HepG2 (cell line): ENCODE results near the gene PDE5A. TPM values are rescaled to one million over a fixed set of nuclear protein-coding genes. Genes with fewer than 3 reads are reported as not detected.
A peak's percentile ranks its signal among the peaks of the same experiment; 100 is the strongest.

Source experiments
- ARID4A ChIP-seq: sonication (generic); formaldehyde crosslinking; IDR thresholded peaks from 2 replicates; pipeline ENCODE4 v1.5.0; 2020; ENCODE audit warnings: mild to moderate bottlenecking, missing genetic modification reagents, borderline replicate concordance
- ARNT2 ChIP-seq: sonication (generic); formaldehyde crosslinking; IDR thresholded peaks from 2 replicates; pipeline ENCODE4 v1.8.0; 2022; ENCODE audit warnings: mild to moderate bottlenecking, low read depth, missing genetic modification reagents, moderate library complexity
- DNMT1 ChIP-seq: sonication (generic); formaldehyde crosslinking; IDR thresholded peaks from 2 replicates; pipeline ENCODE4 v1.5.1; 2020; ENCODE audit warnings: mild to moderate bottlenecking, missing genetic modification reagents
- EEA1 ChIP-seq: sonication (generic); formaldehyde crosslinking; IDR thresholded peaks from 2 replicates; pipeline ENCODE4 v1.5.1; 2020; ENCODE audit warnings: mild to moderate bottlenecking, missing genetic modification reagents, borderline replicate concordance
- KLF12 ChIP-seq: sonication (generic); formaldehyde crosslinking; IDR thresholded peaks from 2 replicates; pipeline ENCODE4 v1.4.0; 2020; ENCODE audit warnings: missing genetic modification reagents, borderline replicate concordance
- NFKB2 ChIP-seq: sonication (generic); formaldehyde crosslinking; IDR thresholded peaks from 2 replicates; pipeline ENCODE4 v1.4.0; 2020; ENCODE audit warnings: missing genetic modification reagents, borderline replicate concordance
- PCBP2 ChIP-seq: fragments of 200-400 bp; formaldehyde crosslinking; optimal IDR thresholded peaks from 2 replicates; pipeline ENCODE3; 2018; ENCODE audit warnings: low read length, low read depth; ENCODE audit not compliant: poor library complexity, severe bottlenecking
- RXRB ChIP-seq: IDR thresholded peaks from 2 replicates; pipeline ENCODE4 v1.6.1; 2016; ENCODE audit warnings: borderline replicate concordance, missing genetic modification reagents, missing compliant biosample characterization
- SALL1 ChIP-seq: sonication (generic); formaldehyde crosslinking; IDR thresholded peaks from 2 replicates; pipeline ENCODE4 v1.8.0; 2022; ENCODE audit warnings: mild to moderate bottlenecking, missing genetic modification reagents
- SALL2 ChIP-seq: sonication (generic); formaldehyde crosslinking; IDR thresholded peaks from 2 replicates; pipeline ENCODE4 v1.8.1; 2023; ENCODE audit warnings: mild to moderate bottlenecking, missing genetic modification reagents, inconsistent platforms
- SMC3 ChIP-seq: IDR thresholded peaks from 2 replicates; pipeline ENCODE4 v1.6.1; 2011; ENCODE audit warnings: low read length, improper control_type of control experiment
- STAG1 ChIP-seq: sonication (generic); formaldehyde crosslinking; IDR thresholded peaks from 2 replicates; pipeline ENCODE4 v1.4.0; 2020; ENCODE audit warnings: missing genetic modification reagents
- TSC22D2 ChIP-seq: sonication (generic); formaldehyde crosslinking; IDR thresholded peaks from 2 replicates; pipeline ENCODE4 v1.5.1; 2020; ENCODE audit warnings: missing genetic modification reagents, mild to moderate bottlenecking, borderline replicate concordance
- ZNF556 ChIP-seq: sonication (generic); formaldehyde crosslinking; IDR thresholded peaks from 2 replicates; pipeline ENCODE4 v1.4.0; 2020; ENCODE audit warnings: mild to moderate bottlenecking, missing genetic modification reagents, borderline replicate concordance
- ZNF713 ChIP-seq: sonication (generic); formaldehyde crosslinking; IDR thresholded peaks from 2 replicates; pipeline ENCODE4 v1.4.0; 2020; ENCODE audit warnings: mild to moderate bottlenecking, missing genetic modification reagents
- ZNF768 ChIP-seq: sonication (generic); formaldehyde crosslinking; IDR thresholded peaks from 2 replicates; pipeline ENCODE4 v1.4.0; 2020; ENCODE audit warnings: missing genetic modification reagents
- polyA plus RNA-seq, 8 experiments: library from polyadenylated mRNA; depleted of rRNA in 3 of 8; stranded (reverse) in 7 of 8; unstranded in 1 of 8; fragments of >200 nt; fragmentation: Illumina TruSeq in 4 of 8; extraction: Trizol in 4 of 8; gene quantifications; 2 replicates each; pipeline versions ENCODE4 v1.2.1 to v1.2.3, GENCODE V29; 2011 to 2016; ENCODE audit warnings: low read depth in 4 of 8, missing spikeins in 1 of 8, mixed read lengths in 1 of 8; ENCODE audit not compliant: insufficient read depth in 1 of 8
- total RNA-seq, 5 experiments: library from RNA; depleted of rRNA; stranded (reverse); fragments of >200 nt; fragmentation: Illumina TruSeq; extraction: Trizol; gene quantifications; 2 replicates each; pipeline ENCODE4 v1.2.3, GENCODE V29; 2016; ENCODE audit warnings: low read depth in 1 of 5
- TF ChIP-seq, protein P1 (sequence below), 2 experiments: sonication (generic) in 1 of 2; formaldehyde crosslinking in 1 of 2; IDR thresholded peaks; 2 replicates each; pipeline versions ENCODE4 v1.4.0 to v1.6.1; 2018 to 2020; ENCODE audit warnings: missing genetic modification reagents in 2 of 2, borderline replicate concordance in 1 of 2, low read depth in 1 of 2, mild to moderate bottlenecking in 1 of 2, missing biosample characterization in 1 of 2
- TF ChIP-seq, protein P2 (sequence below): sonication (generic); formaldehyde crosslinking; IDR thresholded peaks from 2 replicates; pipeline ENCODE4 v1.9.0; 2021; ENCODE audit warnings: missing genetic modification reagents, mild to moderate bottlenecking, borderline replicate concordance
- TF ChIP-seq, protein P3 (sequence below): sonication (generic); formaldehyde crosslinking; IDR thresholded peaks from 2 replicates; pipeline ENCODE4 v1.5.1; 2020; ENCODE audit warnings: missing genetic modification reagents, mild to moderate bottlenecking, borderline replicate concordance

PDE5A gene
- total and polyA plus RNA-seq, 2 of the 13 experiments (the other 11 are each of a cell fraction or from before 2014, with no cell fraction given) = 0.22 to 0.44 TPM

DNA sequence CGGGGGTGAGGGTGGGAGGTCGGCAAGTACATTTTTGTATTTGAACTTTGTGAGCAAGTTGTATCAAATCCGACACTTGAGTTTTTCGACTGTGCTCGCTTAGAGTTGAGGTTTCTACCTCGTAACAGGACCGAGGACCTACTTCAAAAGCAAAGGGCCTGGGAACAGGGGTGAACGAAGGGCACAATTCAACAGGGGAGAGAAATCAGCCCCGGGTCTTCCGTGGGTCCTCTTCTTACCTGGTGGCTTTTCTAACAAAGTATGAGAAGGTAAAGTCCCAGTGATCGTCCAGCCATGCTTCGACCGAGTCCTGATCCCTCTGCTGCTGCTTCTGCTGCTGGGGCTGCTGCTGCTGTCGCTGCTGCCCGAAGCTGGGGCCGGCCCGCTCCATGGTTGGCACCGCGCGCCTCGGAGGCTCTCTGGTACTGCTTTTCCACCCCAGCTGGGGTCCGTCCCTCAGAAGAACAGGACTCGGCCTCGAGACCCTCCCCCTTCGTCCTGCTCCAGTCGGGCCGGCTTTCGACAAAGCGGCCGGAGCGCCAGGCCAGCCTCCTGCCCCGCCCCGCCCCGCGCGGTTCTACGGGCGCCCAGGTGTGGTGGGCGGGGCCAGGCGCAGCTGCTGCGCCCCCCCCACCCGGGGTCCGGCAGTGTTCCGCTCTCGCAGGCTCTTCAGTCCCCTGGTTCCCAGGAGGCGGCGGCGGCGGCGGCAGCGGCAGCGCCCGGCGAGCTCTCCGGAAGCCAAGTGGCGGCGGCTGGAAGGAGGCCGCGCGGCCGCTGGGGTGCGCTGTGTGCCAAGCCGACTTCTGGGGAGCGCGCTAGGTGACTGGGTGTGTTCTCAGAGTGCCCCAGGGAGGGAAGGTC, at the start of gene PDE5A (continued):
- TF ChIP-seq SALL1 (CRISPR knock-in tag) (peak; percentile 46; the same call in 1 of the 2 replicates), NFKB2 (peak; percentile 47; the same call in 1 of the 2 replicates), SMC3 (peak; percentile 19; the same call in 1 of the 2 replicates), PCBP2 (no peak), ZNF768 (CRISPR knock-in tag) (peak; percentile 52; the same call in 1 of the 2 replicates), SALL2 (CRISPR knock-in tag) (peak; percentile 52; the same call in 1 of the 2 replicates), ARNT2 (CRISPR knock-in tag) (0 out of 2 replicates have a peak, but pooled peaks have one; percentile 42), ARID4A (peak; percentile 14; the same call in 1 of the 2 replicates), RXRB (CRISPR knock-in tag) (0 out of 2 replicates have a peak, but pooled peaks have one; percentile 18), KLF12 (0 out of 2 replicates have a peak, but pooled peaks have one; percentile 33), DNMT1 (CRISPR knock-in tag) (peak; percentile 79; the same call in 1 of the 2 replicates), ZNF556 (CRISPR knock-in tag) (0 out of 2 replicates have a peak, but pooled peaks have one; percentile 31), STAG1 (CRISPR knock-in tag) (peak; percentile 74), TSC22D2 (0 out of 2 replicates have a peak, but pooled peaks have one; percentile 24), ZNF713 (CRISPR knock-in tag) (0 out of 2 replicates have a peak, but pooled peaks have one; percentile 70), EEA1 (CRISPR knock-in tag) (0 out of 2 replicates have a peak, but pooled peaks have one; percentile 44)
- TF ChIP-seq, protein P1, sequence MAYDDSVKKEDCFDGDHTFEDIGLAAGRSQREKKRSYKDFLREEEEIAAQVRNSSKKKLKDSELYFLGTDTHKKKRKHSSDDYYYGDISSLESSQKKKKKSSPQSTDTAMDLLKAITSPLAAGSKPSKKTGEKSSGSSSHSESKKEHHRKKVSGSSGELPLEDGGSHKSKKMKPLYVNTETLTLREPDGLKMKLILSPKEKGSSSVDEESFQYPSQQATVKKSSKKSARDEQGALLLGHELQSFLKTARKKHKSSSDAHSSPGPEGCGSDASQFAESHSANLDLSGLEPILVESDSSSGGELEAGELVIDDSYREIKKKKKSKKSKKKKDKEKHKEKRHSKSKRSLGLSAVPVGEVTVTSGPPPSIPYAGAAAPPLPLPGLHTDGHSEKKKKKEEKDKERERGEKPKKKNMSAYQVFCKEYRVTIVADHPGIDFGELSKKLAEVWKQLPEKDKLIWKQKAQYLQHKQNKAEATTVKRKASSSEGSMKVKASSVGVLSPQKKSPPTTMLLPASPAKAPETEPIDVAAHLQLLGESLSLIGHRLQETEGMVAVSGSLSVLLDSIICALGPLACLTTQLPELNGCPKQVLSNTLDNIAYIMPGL (CRISPR knock-in tag; IDR thresholded peaks at IDR 0.05; ENCODE audit: borderline replicate concordance in 1 of 2, low read depth in 1 of 2) = peak; percentile 70 to 73; a peak in 2 of 4 replicates
- TF ChIP-seq, protein P2, sequence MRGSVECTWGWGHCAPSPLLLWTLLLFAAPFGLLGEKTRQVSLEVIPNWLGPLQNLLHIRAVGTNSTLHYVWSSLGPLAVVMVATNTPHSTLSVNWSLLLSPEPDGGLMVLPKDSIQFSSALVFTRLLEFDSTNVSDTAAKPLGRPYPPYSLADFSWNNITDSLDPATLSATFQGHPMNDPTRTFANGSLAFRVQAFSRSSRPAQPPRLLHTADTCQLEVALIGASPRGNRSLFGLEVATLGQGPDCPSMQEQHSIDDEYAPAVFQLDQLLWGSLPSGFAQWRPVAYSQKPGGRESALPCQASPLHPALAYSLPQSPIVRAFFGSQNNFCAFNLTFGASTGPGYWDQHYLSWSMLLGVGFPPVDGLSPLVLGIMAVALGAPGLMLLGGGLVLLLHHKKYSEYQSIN (CRISPR knock-in tag) = no peak
- TF ChIP-seq, protein P3, sequence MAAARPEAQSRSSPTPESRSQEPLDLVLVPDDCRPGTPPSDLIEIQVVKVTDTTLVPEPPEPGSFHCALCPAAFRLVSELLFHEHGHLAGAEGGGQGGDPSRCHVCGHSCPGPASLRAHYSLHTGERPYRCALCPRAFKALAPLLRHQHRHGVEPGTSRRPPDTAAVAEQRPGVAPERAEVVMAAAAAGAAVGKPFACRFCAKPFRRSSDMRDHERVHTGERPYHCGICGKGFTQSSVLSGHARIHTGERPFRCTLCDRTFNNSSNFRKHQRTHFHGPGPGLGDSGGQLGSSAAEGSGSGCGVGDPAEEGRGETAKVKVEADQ (CRISPR knock-in tag) = no peak
